CD8-positive, alpha-beta memory T cell (primary cell): ENCODE data around the gene KMT2A. TPM values are rescaled to one million over a fixed set of nuclear protein-coding genes. Genes with fewer than 3 reads are reported as not detected.

Experiments
- CTCF ChIA-PET: fragments of 350-600 bp; sonication (Branson Sonifier 250); formaldehyde crosslinking; loops from one replicate; lab custom pipeline; 2021; ENCODE audit warnings: antibody characterized with exemption; lab: Charles Lee
- POLR2A ChIA-PET: fragments of 350-600 bp; sonication (Branson Sonifier 250); formaldehyde crosslinking; loops from one replicate; lab custom pipeline; 2021; ENCODE audit warnings: antibody characterized with exemption; lab: Charles Lee
- DNase-seq, 5 donors: peaks; one replicate each; pipeline versions ENCODE4 v3.0.0 to v3.0.0-alpha.2; 2020 to 2022; ENCODE audit warnings: mixed read lengths in 1 of 5
- H3K27ac ChIP-seq: one replicate; pipeline ENCODE4 v1.7.0; 2013; ENCODE audit warnings: low read depth, mild to moderate bottlenecking, low read length, moderate library complexity
- H3K27me3 ChIP-seq: 2 replicates; pipeline ENCODE4 v1.7.0; 2013; ENCODE audit warnings: low read length, mild to moderate bottlenecking; ENCODE audit not compliant: insufficient read depth, poor library complexity, severe bottlenecking
- H3K36me3 ChIP-seq: 2 replicates; pipeline ENCODE4 v1.7.0; 2013; ENCODE audit warnings: mild to moderate bottlenecking, low read length, moderate library complexity; ENCODE audit not compliant: insufficient read depth
- H3K4me1 ChIP-seq: 2 replicates; pipeline ENCODE4 v1.7.0; 2013; ENCODE audit warnings: mild to moderate bottlenecking, low read length, moderate library complexity; ENCODE audit not compliant: insufficient read depth
- H3K4me3 ChIP-seq: 2 replicates; pipeline ENCODE4 v1.7.0; 2013; ENCODE audit warnings: mild to moderate bottlenecking, low read length
- H3K9me3 ChIP-seq: 2 replicates; pipeline ENCODE4 v1.7.0; 2013; ENCODE audit warnings: mild to moderate bottlenecking, low read length
- H3K27ac Mint-ChIP-seq, 8 donors: one replicate each; pipeline ENCODE4 v1.8.0; 2020 to 2021; ENCODE audit warnings: mixed read lengths in 8 of 8, mild to moderate bottlenecking in 6 of 8, inconsistent platforms in 3 of 8, moderate library complexity in 3 of 8
- H3K27me3 Mint-ChIP-seq, 2 donors: one replicate each; pipeline ENCODE4 v1.8.0; 2020 to 2021; ENCODE audit warnings: mixed read lengths in 2 of 2, mild to moderate bottlenecking in 1 of 2, moderate library complexity in 1 of 2
- H3K36me3 Mint-ChIP-seq, 3 donors: one replicate each; pipeline ENCODE4 v1.8.0; 2020 to 2021; ENCODE audit warnings: mixed read lengths in 3 of 3, inconsistent platforms in 1 of 3, mild to moderate bottlenecking in 1 of 3
- H3K4me1 Mint-ChIP-seq, 3 donors: one replicate each; pipeline ENCODE4 v1.8.0; 2020 to 2021; ENCODE audit warnings: mixed read lengths in 3 of 3, inconsistent platforms in 1 of 3, mild to moderate bottlenecking in 1 of 3
- H3K4me3 Mint-ChIP-seq, 7 donors: one replicate each; pipeline ENCODE4 v1.8.0; 2020 to 2021; ENCODE audit warnings: mixed read lengths in 7 of 7, mild to moderate bottlenecking in 6 of 7, moderate library complexity in 4 of 7, inconsistent platforms in 2 of 7
- H3K9me3 Mint-ChIP-seq, 5 donors: one replicate each; pipeline ENCODE4 v1.8.0; 2020 to 2022; ENCODE audit warnings: mixed read lengths in 5 of 5, mild to moderate bottlenecking in 3 of 5, moderate library complexity in 2 of 5, inconsistent platforms in 1 of 5
- polyA plus RNA-seq: library from polyadenylated mRNA; unstranded; fragments of 300-500 nt; fragmentation: Illumina TruSeq; gene quantifications from one replicate; pipeline ENCODE4 v1.2.3, GENCODE V29; 2021
- total RNA-seq, 2 experiments: library from RNA; stranded (reverse); gene quantifications; one replicate each; pipeline ENCODE4 v1.2.3, GENCODE V29; 2021

KMT2A gene
- total and polyA plus RNA-seq, 3 experiments from 2014 or later, result 40.5 to 80.6 (median 80.0) TPM

DNA sequence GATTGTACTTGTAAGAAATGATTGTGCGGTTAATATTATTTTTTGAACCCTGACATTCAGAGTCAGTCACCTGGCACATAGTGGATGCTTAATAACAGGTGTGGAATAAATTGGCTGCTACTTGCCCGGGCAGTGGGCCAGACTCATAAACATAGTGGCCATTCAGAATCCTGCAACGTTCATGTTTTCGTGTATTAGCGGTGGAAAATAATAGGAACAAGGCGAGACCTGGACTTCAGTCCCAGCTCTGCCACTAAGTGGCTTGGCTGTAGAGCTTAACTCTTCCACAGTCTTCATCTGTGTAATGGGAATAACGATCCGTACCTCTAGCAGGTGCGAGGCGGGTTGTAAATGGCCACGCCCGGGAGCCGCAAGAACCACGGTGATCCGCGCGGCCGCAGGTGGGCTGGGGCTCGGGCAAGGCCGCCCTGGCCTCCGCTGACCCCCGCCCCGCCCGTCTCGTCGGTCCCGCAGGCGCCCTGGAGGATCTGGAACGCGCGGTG lies 93.9 kb downstream of the KMT2A start:
- Histone ChIP-seq H3K36me3 (no peaks in the 10 kb centered on the region), H3K4me3 (peak overlapping the region; percentile 70), H3K4me1 (peaks cover 23% of the 10 kb centered on the region), H3K27ac (peak overlapping the region; percentile 67), H3K27me3 (no peaks in the 10 kb centered on the region), H3K9me3 (no peaks in the 10 kb centered on the region)
- DNase-seq, result peak in 1 of 5 donors; percentile 1
- Mint-ChIP-seq H3K9me3 (no peaks in the 10 kb centered on the region), H3K36me3 (peaks cover 0 to 18% (median 0%) of the 10 kb centered on the region in 3 donors), H3K27ac (peak overlapping the region; percentile 61 to 89 (median 86)), H3K27me3 (peaks cover 0 to 3% of the 10 kb centered on the region in 2 donors), H3K4me3 (peak overlapping the region; percentile 92 to 97 (median 95)), H3K4me1 (peaks cover 28 to 52% (median 33%) of the 10 kb centered on the region in 3 donors)
- ChIA-PET CTCF (interaction anchor here (1.1 kb wide), 1 partner anchor 12 kb away, joined by 5 read pairs; no protein-coding TSS in a partner anchor), POLR2A (interaction anchor here (0.7 to 1.4 kb wide), 3 partner anchors 11 to 43 kb away, joined by 3 to 4 read pairs (median 3); no protein-coding TSS in a partner anchor)

DNA sequence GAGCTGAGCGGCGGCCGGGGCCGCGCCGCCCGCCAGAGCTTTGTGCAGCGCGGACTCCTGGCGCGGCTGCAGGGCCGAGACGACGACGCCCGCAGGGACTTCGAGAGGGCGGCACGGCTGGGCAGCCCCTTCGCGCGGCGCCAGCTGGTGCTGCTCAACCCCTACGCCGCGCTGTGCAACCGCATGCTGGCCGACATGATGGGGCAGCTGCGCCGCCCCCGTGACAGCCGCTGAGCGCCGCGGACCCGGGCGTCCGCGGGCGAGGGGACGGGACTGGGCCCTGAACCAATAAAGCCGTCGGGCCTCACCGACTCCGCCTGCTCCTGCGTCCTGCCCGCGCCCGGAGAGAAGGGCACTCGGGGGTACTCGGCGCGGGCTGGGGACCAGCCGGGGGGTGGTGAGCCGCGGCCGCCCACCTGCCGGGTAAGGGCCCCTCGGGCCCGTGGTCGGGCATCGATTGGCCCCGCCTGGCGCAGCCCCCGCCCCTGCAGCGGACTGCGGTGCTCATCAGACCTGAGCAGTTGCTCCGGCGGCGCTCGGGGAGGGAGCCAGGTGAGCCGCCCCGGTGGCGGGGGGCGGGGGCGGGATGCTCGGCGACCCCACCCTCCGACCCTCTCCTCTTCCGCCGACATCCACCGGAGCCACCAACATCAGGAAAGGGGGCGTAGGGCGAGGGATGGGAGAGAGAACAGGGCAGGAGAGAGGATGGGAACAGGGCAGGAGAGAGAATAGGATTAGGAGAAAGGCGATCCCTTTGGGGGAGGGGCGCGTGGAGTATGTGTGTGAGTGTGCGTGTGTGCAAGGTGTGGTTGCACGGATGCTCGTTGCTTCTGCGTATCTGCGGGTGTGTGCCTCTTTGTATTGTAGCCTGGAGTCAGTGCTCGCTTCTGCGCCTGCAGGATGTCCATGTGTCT lies 94.6 kb downstream of the KMT2A start, which contains the start of gene TMEM25:
TMEM25 (plus strand) TSS at position 510 of the 914 bp plus-strand sequence. CDS start 610 bp downstream, outside the sequence.
- Histone ChIP-seq H3K27me3 (no peaks in the 10 kb centered on the region), H3K9me3 (no peaks in the 10 kb centered on the region), H3K4me3 (peak within 1 kb of the TSS; percentile 70), H3K36me3 (no peaks in the 10 kb centered on the region), H3K27ac (peak within 1 kb of the TSS; percentile 67), H3K4me1 (peaks cover 23% of the 10 kb centered on the region)
- peak within 1 kb of the TSS; percentile 92 to 97 (median 95) for H3K4me3 Mint-ChIP-seq
- ChIA-PET CTCF (interaction anchor here (1.1 kb wide), 1 partner anchor 13 kb away, joined by 5 read pairs; no protein-coding TSS in a partner anchor), POLR2A (interaction anchor here (0.7 to 1.4 kb wide), 2 partner anchors 13 to 42 kb away, joined by 3 to 4 read pairs; no protein-coding TSS in a partner anchor)
- H3K9me3 Mint-ChIP-seq, result no peaks in the 10 kb centered on the region
- peak within 1 kb of the TSS; percentile 64 to 96 (median 89) for H3K27ac Mint-ChIP-seq
- peaks cover 28 to 52% (median 33%) of the 10 kb centered on the region in 3 donors for H3K4me1 Mint-ChIP-seq
- peaks cover 0 to 16% (median 0%) of the 10 kb centered on the region in 3 donors for H3K36me3 Mint-ChIP-seq
- peak; percentile 52 to 81 (median 66) for DNase-seq
- H3K27me3 Mint-ChIP-seq, result peaks cover 0 to 3% of the 10 kb centered on the region in 2 donors

DNA sequence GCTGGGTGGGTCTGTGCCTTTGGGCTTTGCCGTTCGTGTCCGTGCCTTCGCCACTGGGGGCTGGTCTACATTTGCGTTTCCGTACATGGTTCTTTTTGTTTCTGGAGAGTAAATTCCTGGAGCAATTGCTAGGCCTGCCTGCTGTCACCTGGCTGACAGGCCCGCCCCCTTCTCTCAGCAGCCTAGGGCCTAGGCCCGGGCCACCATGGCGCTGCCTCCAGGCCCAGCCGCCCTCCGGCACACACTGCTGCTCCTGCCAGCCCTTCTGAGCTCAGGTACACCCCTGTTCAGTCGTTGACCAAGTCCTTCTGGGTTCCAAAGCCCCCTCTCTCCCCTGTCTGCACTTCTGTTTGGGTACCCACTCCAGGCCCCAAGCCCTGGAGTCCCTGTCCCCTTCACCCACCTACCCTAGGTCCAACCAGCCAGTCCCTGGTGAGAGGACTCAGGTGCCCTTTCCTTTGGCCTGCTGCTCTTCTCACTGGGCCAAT lies 95.3 kb downstream of the KMT2A start:
- peaks cover 0 to 3% of the 10 kb centered on the region in 2 donors for H3K27me3 Mint-ChIP-seq
- peak overlapping the region; percentile 67 for H3K27ac ChIP-seq
- POLR2A ChIA-PET, result no interaction called here
- peaks cover 23% of the 10 kb centered on the region for H3K4me1 ChIP-seq
- CTCF ChIA-PET, result no interaction called here
- H3K9me3 ChIP-seq, result no peaks in the 10 kb centered on the region
- peaks cover 0 to 15% (median 0%) of the 10 kb centered on the region in 3 donors for H3K36me3 Mint-ChIP-seq
- H3K36me3 ChIP-seq, result no peaks in the 10 kb centered on the region
- H3K4me3 ChIP-seq, result peak overlapping the region; percentile 70
- H3K27me3 ChIP-seq, result no peaks in the 10 kb centered on the region
- H3K4me3 Mint-ChIP-seq, result peak overlapping the region; percentile 90 to 97 (median 95)
- peak overlapping the region; percentile 3 to 96 (median 89) for H3K27ac Mint-ChIP-seq
- no peak for DNase-seq
- H3K9me3 Mint-ChIP-seq, result no peaks in the 10 kb centered on the region
- peaks cover 28 to 45% (median 33%) of the 10 kb centered on the region in 3 donors for H3K4me1 Mint-ChIP-seq

DNA sequence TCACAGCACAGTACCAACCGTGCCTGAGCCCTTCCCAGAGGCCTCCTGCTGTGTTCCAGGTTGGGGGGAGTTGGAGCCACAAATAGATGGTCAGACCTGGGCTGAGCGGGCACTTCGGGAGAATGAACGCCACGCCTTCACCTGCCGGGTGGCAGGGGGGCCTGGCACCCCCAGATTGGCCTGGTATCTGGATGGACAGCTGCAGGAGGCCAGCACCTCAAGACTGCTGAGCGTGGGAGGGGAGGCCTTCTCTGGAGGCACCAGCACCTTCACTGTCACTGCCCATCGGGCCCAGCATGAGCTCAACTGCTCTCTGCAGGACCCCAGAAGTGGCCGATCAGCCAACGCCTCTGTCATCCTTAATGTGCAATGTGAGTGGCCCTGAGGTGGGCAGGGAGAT lies 95.8 kb downstream of the KMT2A start:
- no peaks in the 10 kb centered on the region for H3K9me3 Mint-ChIP-seq
- H3K4me1 Mint-ChIP-seq, result peaks cover 27 to 41% (median 32%) of the 10 kb centered on the region in 3 donors
- Histone ChIP-seq H3K36me3 (no peaks in the 10 kb centered on the region), H3K27ac (no peak overlapping the region), H3K4me3 (no peak overlapping the region), H3K27me3 (no peaks in the 10 kb centered on the region), H3K4me1 (peaks cover 23% of the 10 kb centered on the region), H3K9me3 (no peaks in the 10 kb centered on the region)
- H3K27me3 Mint-ChIP-seq, result peaks cover 0 to 3% of the 10 kb centered on the region in 2 donors
- H3K27ac Mint-ChIP-seq, result peak overlapping the region in 3 of 8 donors; percentile 60 to 96 (median 82)
- DNase-seq, result no peak
- ChIA-PET POLR2A (no interaction called here), CTCF (no interaction called here)
- H3K36me3 Mint-ChIP-seq, result peaks cover 0 to 16% (median 0%) of the 10 kb centered on the region in 3 donors
- peak overlapping the region; percentile 90 to 97 (median 95) for H3K4me3 Mint-ChIP-seq

DNA sequence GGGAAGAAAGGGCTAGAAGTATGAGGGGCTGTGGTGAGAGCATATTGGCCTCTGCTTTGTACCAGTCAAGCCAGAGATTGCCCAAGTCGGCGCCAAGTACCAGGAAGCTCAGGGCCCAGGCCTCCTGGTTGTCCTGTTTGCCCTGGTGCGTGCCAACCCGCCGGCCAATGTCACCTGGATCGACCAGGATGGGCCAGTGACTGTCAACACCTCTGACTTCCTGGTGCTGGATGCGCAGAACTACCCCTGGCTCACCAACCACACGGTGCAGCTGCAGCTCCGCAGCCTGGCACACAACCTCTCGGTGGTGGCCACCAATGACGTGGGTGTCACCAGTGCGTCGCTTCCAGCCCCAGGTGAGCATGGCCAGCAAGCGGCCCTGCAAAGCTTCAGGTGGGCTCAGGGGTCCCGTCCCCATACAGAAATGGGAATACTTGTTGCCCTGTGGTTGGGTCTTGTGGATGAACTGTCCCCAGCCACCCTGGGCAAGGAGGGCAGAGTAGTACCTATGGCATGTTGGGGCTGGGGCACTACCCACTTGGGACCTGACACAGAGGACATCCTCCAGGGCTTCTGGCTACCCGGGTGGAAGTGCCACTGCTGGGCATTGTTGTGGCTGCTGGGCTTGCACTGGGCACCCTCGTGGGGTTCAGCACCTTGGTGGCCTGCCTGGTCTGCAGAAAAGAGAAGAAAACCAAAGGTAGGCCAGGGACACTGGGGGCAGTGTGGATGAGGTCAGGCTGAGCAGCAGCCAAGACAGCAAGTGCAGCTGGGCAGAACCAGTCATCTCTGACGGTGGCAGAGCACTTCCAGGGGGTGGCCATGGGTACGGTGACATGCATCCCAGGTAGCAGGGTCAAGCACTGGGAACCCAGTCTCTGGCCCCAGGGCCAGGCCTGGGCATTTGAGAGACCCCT lies 96.8 kb downstream of the KMT2A start:
- Mint-ChIP-seq H3K36me3 (peaks cover 0 to 16% (median 0%) of the 10 kb centered on the region in 3 donors), H3K4me1 (peaks cover 21 to 30% (median 25%) of the 10 kb centered on the region in 3 donors), H3K4me3 (peak overlapping the region in 3 of 7 donors; percentile 26 to 94 (median 90)), H3K27me3 (peaks cover 0 to 3% of the 10 kb centered on the region in 2 donors), H3K27ac (peak overlapping the region in 3 of 8 donors; percentile 5 to 36 (median 23)), H3K9me3 (no peaks in the 10 kb centered on the region)
- no peaks in the 10 kb centered on the region for H3K9me3 ChIP-seq
- no peaks in the 10 kb centered on the region for H3K36me3 ChIP-seq
- ChIA-PET CTCF (no interaction called here), POLR2A (no interaction called here)
- DNase-seq, result no peak
- H3K27me3 ChIP-seq, result no peaks in the 10 kb centered on the region
- peaks cover 23% of the 10 kb centered on the region for H3K4me1 ChIP-seq
- no peak overlapping the region for H3K27ac ChIP-seq
- no peak overlapping the region for H3K4me3 ChIP-seq

DNA sequence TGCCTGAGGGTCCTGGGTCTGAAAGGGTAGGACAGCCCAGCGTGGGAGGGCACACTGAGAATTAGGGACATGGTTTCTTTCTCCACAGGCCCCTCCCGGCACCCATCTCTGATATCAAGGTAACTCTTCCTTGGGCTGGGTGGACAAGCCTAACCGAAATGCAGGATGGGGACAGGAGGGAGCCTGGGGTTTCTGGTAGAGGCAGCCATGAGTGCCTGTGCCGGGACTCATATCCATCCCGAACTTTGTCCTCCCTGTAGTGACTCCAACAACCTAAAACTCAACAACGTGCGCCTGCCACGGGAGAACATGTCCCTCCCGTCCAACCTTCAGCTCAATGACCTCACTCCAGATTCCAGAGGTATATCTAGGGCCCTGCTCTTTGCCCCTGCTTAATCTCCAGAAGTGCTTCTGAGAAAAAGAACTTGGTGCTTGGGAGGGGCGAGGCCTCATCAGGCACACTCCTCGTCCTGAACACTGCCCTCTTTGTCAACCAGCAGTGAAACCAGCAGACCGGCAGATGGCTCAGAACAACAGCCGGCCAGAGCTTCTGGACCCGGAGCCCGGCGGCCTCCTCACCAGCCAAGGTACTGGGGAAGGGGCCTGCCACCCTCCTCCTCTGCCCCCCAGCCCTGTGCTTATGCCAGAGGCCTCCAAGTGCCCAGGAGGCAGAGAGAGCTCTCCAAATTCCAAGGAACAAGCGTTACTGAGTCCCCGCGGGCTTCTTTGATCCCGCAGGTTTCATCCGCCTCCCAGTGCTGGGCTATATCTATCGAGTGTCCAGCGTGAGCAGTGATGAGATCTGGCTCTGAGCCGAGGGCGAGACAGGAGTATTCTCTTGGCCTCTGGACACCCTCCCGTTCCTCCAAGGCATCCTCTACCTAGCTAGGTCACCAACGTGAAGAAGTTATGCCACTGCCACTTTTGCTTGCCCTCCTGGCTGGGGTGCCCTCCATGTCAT lies 97.8 kb downstream of the KMT2A start:
- H3K36me3 Mint-ChIP-seq, result peaks cover 0 to 16% (median 0%) of the 10 kb centered on the region in 3 donors
- H3K9me3 ChIP-seq, result no peaks in the 10 kb centered on the region
- ChIA-PET POLR2A (no interaction called here), CTCF (no interaction called here)
- no peak for DNase-seq
- H3K9me3 Mint-ChIP-seq, result no peaks in the 10 kb centered on the region
- H3K4me3 ChIP-seq, result no peak overlapping the region
- H3K4me1 Mint-ChIP-seq, result peaks cover 18 to 25% (median 22%) of the 10 kb centered on the region in 3 donors
- no peaks in the 10 kb centered on the region for H3K27me3 ChIP-seq
- no peak overlapping the region for H3K27ac ChIP-seq
- no peaks in the 10 kb centered on the region for H3K36me3 ChIP-seq
- H3K4me3 Mint-ChIP-seq, result peak overlapping the region in 1 of 7 donors; percentile 74
- peaks cover 20% of the 10 kb centered on the region for H3K4me1 ChIP-seq
- peaks cover 0 to 3% of the 10 kb centered on the region in 2 donors for H3K27me3 Mint-ChIP-seq
- H3K27ac Mint-ChIP-seq, result peak overlapping the region in 1 of 8 donors; percentile 24
